HG03045 (cell line): ENCODE results near the gene CD300LB.
"Not testable (repeated sequence)": the region's sequence is repeated elsewhere in the genome, so short reads cannot be mapped to it uniquely, and the experiment has no call there.

Experiments used
- ATAC-seq: cut with Tn5 transposase; IDR thresholded peaks from one replicate; pipeline ENCODE4 v1.9.1; 2021; ENCODE audit warnings: mild to moderate bottlenecking, moderate library complexity; ENCODE audit not compliant: unreplicated experiment

CD300LB gene

DNA sequence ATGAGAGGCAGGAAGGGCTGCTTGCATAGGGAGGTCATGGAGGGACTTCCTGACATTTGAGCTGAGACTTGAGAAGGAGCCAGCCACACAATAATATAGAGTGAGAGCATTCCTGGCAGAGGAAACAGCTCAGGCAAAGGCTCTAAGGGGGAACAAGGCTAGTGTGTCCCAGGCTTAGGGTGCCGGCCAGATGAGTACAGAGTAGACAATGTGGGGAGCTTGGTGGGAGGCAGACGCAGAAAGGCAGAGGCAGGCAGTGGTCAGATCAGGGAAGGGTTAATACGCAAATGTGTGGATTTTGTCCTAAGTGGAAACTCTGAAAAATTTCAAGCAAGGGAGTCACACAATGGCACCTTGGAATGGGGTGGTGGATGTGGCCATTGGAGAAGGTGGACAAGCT, 31.3 kb downstream of the CD300LB start:
- no peak for ATAC-seq

DNA sequence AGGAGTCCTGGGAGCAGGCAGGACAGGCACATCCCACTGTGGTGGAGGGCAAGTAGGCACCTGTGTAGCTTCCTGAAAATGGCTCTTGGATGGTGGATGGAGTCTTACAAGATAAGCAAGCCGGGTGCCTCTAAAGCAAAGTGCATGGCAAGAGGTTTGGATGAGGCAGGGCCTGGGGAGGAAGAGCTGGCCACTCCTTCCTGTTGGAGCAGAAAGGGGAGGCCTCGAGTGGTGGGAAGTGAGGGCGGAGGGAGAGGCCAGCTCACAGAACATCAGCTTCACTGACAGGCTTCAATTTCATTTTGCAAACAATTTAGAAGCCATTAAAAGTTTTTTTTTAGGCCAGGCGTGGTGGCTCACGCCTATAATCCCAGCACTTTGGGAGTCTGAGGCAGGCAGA, 33.8 kb downstream of the CD300LB start:
- no peak for ATAC-seq

- ATAC-seq, result no peak
Measured at GRCh38 chr17:74493331-74493833, 37.9 kb downstream of the CD300LB start.

DNA sequence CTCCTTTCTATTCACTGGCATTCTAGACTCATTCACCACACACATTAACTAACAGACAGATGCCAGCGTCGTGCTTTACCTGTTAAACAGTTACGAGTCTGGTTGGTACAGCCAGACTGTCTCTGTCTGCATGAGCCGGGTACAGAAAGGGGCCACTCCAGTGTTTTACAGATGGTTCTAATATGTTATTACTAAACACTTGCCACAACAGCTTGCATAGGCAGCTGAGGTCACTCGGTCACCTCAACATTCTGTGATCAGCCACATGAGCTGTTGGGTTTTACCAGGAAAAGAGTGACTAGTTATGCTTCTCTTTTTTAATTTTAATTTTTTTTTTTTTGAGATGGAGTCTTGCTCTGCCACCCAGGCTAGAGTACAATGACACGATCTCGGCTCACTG, 39.6 kb downstream of the CD300LB start:
- ATAC-seq, result no peak

DNA sequence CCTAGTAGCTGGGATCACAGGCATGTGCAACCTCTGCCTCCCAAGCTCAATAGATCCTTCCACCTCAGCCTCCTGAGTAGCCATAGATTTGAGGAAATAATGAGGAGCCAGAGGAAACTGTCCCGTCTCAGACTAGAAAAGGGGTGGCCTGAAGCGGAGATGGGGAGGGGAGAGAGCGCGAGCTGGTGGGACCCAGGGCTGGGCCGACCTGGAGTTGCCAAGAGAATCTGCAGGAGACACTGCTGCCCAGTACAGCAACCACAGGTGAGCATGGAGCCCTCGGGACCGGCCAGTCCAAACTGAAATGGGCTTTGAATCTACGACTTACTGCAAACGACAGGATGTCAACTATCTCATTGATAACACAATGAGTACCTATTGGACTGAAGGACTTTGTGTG, 40.6 kb downstream of the CD300LB start:
- no peak for ATAC-seq

- not testable (repeated sequence) for ATAC-seq
Measured at GRCh38 chr17:74488276-74488675, 43.0 kb downstream of the CD300LB start.

DNA sequence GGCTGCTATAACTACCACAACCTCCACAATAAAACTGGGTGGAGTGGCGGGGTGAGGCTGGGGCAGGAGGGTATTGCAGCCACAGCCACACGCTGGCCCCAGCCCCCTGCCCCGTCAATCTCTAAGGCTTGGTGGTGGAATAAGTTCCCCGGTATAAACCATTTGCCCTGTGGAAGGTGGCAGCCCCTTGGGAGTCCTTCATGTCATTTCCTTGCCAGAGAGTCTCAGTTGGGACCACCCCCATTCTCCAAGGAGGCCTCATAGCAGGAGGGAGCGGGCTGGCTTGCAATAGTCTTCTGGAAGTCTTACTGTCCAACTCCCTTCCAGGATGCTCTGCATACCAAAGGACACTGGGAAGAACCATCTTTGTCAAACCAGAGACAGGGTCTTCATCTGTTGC, 45.4 kb downstream of the CD300LB start:
- no peak for ATAC-seq

- ATAC-seq, result no peak
Measured at GRCh38 chr17:74485022-74485743, 46.1 kb downstream of the CD300LB start.

DNA sequence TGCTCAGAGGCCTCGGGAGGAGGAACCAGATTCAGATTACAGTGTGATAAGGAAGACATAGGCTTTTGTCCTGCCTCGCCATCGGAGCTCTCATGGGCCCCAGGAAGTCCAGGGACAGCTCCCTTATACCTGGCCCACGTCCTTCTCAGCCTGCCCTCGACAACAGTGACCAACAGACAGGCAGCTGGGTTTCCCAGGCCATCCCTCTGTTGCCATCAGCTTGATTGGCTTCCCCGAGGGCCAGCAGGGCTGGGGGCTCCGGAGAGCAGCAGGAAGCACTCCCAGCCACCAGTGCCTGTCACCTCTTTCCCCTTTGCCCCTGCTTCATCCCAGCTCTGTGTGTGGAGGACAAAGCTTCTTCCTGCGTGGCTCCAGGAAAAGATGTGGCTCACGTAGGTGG, 47.2 kb downstream of the CD300LB start:
- ATAC-seq, result no peak

DNA sequence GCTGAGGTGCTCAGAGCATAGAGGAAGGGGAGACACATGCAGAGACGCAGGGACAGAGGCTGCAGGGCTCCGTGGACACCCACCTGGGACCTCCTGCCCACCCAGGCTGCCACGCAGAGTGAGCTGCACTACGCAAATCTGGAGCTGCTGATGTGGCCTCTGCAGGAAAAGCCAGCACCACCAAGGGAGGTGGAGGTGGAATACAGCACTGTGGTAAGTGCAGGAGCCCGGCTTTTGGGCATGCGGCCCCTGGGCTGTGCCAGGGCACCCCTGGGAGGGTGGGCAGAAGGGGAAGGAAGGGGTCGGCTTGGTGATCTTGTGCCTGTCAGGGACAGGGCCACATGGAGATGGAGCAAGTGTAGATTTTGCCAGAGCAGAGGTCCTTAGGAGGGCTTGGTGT, 49.7 kb downstream of the CD300LB start:
- ATAC-seq, result no peak

DNA sequence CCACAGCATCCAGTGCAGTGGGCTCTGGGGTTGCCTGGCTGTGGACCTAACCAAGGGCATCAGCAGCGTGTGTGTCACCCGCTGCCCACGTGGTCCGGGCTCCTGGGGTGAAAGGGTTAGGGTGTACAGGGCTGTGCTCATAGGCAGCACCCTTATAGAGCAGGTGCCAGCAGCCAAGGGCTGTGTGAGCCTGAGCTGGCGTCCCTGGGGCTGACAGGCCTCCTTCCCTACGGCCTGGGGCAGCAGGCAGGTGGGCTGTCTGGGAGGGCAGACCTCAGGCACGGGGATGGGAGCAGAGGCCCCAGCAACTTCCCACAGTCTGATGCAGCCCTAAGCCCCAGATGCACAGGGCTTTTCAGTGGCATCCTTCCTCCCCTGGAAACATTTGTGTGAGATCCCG, 51.0 kb downstream of the CD300LB start:
- ATAC-seq, result no peak

DNA sequence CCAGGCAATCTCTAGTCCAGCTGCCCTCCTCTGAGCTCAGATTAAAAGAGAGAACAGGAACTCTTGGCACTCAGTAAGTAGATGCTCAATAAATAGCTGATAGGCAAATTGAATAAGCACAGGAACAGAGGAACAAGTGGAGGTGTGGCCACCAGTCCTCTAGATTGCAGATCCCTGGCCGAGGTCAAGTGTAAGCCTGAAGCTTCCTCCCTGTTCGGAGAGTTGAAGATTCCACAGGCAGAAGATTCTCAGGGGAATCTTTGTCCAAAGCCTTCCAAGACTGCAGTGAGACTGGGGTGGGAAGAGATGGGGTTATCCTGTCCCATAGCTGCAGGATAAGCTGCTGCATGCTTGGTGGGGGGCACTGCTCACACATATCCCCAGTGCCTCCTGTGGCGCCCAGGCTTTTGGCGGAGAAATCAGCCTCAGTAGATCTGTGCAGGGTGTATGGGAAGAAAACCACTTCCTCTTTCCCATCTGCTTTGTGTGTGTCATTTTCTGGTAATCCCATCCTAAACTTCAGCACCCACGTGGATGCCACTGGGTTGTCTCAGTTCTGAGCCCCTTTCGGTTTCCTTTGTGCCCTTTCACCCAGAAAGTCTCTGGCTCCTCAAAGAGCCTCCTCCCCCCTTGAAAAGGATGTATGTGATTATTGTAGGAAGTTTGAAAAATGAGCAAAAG, 52.7 kb downstream of the CD300LB start:
- no peak for ATAC-seq

- no peak for ATAC-seq
Measured at GRCh38 chr17:74477411-74477810, 53.9 kb downstream of the CD300LB start.

DNA sequence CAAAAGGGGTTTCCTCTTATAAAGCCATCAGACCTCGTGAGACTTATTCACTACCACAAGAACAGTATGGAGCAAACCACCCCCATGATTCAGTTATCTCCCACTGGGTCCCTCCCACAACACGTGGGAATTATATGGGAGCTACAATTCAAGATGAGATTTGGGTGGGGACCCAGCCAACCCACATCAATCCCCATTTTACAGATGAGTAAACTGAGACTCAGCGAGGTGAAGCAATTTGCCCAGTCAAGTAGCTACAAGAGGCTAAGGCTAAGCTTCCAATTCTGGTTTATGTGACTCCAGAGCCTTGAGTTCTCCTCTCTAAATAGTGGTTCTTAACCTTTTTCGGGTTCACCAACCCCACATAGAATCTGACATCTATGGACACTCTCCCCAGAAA, 56.1 kb downstream of the CD300LB start:
- ATAC-seq, result no peak

DNA sequence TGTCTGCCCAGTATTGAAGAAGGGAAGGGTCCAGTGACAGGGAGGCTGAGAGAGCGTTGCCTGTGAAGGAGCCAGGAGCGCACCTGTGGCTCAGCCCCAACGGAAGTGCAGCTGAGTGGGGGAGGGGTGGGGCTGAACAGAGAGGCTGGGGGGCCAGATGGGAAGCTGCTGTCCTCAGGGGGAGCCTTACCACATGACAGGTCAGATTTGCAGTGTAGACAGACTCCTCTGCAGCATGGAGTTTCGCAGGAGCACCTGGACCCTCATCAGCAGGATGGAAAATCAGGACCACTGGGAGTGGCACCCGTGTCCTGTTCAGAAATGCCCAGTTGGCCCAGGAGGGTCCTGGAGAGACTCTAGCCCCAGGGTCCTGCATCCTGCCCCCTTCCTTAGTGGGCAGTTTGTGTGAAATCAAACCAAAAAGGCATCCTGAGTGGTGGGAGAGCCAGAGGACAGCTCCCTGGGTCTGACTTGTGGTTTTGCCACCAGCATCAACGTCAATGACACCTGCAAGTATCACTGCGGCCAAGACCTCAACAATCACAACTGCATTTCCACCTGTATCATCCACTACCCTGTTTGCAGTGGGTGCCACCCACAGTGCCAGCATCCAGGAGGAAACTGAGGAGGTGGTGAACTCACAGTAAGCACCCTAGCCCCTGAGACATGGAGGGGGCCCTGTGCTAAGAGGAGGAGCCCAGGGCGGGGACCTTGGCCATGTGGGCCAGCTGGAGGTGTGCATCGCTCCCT, 57.1 kb downstream of the CD300LB start:
- ATAC-seq, result no peak

DNA sequence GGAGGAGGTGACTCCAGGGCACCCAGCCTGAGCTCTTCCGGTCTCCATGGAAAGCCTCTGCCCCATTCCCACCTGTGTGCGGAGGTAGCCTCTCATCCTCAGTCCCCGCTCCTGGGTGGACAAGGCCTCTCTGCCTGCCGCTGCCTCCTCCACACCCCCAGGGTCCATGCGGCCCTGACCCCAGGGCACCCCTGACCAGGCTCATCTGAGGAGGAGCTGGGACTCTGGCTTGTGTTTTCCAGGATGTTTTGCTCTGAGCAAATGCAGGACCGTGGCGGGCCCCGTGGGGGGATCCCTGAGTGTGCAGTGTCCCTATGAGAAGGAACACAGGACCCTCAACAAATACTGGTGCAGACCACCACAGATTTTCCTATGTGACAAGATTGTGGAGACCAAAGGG, 58.0 kb downstream of the CD300LB start:
- ATAC-seq, result no peak

DNA sequence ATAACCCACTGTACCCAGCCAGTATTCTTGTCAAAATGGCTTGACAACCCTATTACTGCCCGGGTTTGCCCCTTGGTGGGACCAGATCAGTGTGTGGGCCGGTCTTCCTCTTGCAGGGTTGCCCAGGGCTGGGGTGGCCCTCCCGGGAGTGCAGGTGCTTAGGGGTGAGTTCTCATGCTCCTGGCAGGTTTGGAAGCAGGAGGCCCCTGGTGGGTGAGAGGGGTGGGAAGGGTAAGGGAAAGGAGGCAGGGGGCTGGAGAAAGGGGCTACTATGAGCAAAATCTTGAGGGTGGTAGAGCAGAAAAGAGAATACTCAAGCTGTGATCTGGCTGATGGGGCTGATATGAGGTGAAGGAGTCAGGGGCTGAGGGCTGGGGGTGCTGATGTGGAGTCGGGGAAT, 58.4 kb downstream of the CD300LB start:
- ATAC-seq, result no peak

DNA sequence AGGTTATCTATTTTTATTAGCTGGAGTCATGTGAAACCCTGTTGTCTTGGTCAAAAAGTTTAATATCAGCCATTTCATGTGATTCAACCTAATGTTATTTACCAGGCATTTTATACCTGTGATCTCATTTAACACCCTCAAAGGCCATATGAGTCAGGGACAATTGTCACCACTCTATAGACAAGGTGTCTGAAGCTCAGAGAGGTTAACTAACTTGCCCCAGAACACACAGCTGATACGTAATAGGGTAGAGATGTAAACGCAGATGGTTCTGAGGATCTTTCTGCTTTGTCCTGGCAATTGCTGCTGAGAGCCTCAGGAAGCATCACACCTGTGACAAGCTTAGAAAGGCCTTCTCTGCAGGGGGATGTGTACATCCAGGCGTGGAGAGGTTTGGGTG, 59.9 kb downstream of the CD300LB start:
- ATAC-seq, result no peak
